Testis (tissue), 2 donors: ENCODE data around the gene FKBP8.

ENCODE experiments used
- POLR2A ChIP-seq: fragments of 450-650 bp; IDR thresholded peaks from one replicate; pipeline ENCODE4 v1.6.1; 2017; ENCODE audit warnings: antibody characterized with exemption, mild to moderate bottlenecking, moderate library complexity
- TF ChIP-seq, protein P1 (sequence below), 3 experiments: fragments of 450-650 bp in 2 of 3; fragments of 200-600 bp in 1 of 3; sonication (generic) in 1 of 3; IDR thresholded peaks; one replicate each; pipeline ENCODE4 v1.5.1; 2016 to 2019; ENCODE audit warnings: antibody characterized with exemption in 3 of 3, mild to moderate bottlenecking in 2 of 3, moderate library complexity in 1 of 3

DNA sequence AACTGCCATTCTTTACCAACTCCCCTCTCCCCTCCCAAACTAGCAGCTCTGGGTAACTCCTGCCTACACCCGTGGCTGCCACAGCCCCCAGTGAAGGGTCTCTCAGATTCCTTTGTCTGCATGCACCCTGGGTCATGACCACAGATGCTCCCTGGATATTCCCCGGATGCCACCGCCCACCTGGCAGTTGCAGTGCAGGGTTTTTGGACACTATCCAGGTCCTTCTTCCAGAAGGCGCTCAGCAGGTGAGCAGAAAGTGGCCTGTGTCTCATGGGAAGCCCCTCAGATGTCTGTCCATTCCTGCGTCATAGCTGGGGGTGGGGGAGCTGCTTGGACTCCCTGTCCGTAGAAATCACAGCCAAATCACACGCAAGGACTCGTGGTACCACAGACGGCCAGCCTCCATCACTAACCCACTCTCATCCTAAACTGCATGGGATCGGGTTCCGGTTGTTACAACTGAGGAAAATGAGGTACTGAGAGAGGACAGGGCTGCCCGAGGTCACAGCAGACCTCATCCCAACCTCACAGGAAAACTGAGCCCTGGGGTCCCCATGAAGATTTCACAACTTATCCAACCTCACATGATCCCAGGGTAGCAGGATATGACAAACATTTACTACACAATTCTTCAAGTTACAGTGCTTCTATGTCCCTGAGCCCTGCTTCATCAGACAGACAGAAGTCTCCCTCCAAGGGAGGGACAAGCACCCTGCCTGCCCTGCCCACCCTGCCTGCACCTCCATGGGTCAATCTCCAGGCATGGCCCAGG is 60.1 kb downstream of the FKBP8 start:
- TF ChIP-seq, protein P1, sequence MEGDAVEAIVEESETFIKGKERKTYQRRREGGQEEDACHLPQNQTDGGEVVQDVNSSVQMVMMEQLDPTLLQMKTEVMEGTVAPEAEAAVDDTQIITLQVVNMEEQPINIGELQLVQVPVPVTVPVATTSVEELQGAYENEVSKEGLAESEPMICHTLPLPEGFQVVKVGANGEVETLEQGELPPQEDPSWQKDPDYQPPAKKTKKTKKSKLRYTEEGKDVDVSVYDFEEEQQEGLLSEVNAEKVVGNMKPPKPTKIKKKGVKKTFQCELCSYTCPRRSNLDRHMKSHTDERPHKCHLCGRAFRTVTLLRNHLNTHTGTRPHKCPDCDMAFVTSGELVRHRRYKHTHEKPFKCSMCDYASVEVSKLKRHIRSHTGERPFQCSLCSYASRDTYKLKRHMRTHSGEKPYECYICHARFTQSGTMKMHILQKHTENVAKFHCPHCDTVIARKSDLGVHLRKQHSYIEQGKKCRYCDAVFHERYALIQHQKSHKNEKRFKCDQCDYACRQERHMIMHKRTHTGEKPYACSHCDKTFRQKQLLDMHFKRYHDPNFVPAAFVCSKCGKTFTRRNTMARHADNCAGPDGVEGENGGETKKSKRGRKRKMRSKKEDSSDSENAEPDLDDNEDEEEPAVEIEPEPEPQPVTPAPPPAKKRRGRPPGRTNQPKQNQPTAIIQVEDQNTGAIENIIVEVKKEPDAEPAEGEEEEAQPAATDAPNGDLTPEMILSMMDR (IDR thresholded peaks at IDR 0.05), result no peak
- no peak for TF ChIP-seq POLR2A
